ENCODE data around the gene ATRIP. TPM values are rescaled to one million over a fixed set of nuclear protein-coding genes. Genes with fewer than 3 reads are reported as not detected.
"Not testable (repeated sequence)": the region's sequence is repeated elsewhere in the genome, so short reads cannot be mapped to it uniquely, and the experiment has no call there.

Gene ATRIP
- total RNA-seq, 1 experiment from 2014 or later = 11.9 TPM

- Histone ChIP-seq H3K4me3 (ENCODE audit: low read depth in 2 of 2, low read length in 2 of 2) (no peak overlapping the region), H3K27me3 (ENCODE audit: control insufficient read depth, insufficient read depth, low read length) (no peaks in the 10 kb centered on the region), H3K9me3 (ENCODE audit: control insufficient read depth, insufficient read depth, low read depth, low read length) (no peaks in the 10 kb centered on the region), H3K4me1 (ENCODE audit: control insufficient read depth, insufficient read depth, low read length) (no peaks in the 10 kb centered on the region), H3K27ac (ENCODE audit: low read length) (no peak overlapping the region), H3K36me3 (ENCODE audit: control insufficient read depth, insufficient read depth, low read length) (no peaks in the 10 kb centered on the region)
- in situ Hi-C loops (cut with HindIII; ENCODE audit: low pct_unique_long_range_greater_than_20kb, low sequenced_read_pairs) (no loop called here), intact Hi-C loops (cut with micrococcal nuclease; ENCODE audit: unreplicated experiment) (no loop called here)
- ATAC-seq (no peak), DNase-seq (ENCODE audit: low read depth, low spot score) (no peak)
- POLR2A ChIA-PET = no interaction called here
- no peak for TF ChIP-seq SIN3A (IDR thresholded peaks at IDR 0.05; ENCODE audit: borderline replicate concordance, insufficient read depth, low read depth, low read length)
- TF ChIP-seq TCF7L2 (IDR thresholded peaks at IDR 0.05; ENCODE audit: low read depth, low read length) = no peak
- TF ChIP-seq, protein P1, sequence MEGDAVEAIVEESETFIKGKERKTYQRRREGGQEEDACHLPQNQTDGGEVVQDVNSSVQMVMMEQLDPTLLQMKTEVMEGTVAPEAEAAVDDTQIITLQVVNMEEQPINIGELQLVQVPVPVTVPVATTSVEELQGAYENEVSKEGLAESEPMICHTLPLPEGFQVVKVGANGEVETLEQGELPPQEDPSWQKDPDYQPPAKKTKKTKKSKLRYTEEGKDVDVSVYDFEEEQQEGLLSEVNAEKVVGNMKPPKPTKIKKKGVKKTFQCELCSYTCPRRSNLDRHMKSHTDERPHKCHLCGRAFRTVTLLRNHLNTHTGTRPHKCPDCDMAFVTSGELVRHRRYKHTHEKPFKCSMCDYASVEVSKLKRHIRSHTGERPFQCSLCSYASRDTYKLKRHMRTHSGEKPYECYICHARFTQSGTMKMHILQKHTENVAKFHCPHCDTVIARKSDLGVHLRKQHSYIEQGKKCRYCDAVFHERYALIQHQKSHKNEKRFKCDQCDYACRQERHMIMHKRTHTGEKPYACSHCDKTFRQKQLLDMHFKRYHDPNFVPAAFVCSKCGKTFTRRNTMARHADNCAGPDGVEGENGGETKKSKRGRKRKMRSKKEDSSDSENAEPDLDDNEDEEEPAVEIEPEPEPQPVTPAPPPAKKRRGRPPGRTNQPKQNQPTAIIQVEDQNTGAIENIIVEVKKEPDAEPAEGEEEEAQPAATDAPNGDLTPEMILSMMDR (IDR thresholded peaks at IDR 0.05) = no peak
- TF ChIP-seq REST (IDR thresholded peaks at IDR 0.05; ENCODE audit: insufficient read depth in 1 of 2, low read depth in 2 of 2, low read length in 1 of 2) = no peak
- TF ChIP-seq POLR2AphosphoS5 (IDR thresholded peaks at IDR 0.05; ENCODE audit: low read depth, low read length) = no peak
- no TSS peak for BruUV-seq (replicated peaks)
- CTCF ChIA-PET = no interaction called here
Measured at GRCh38 chr3:48478626-48479555, 32.4 kb downstream of the ATRIP start.

- ATAC-seq; H3K36me3 ChIP-seq (ENCODE audit: control insufficient read depth, insufficient read depth, low read length); intact Hi-C loops (cut with micrococcal nuclease; ENCODE audit: unreplicated experiment); DNase-seq (ENCODE audit: low read depth, low spot score); H3K4me1 ChIP-seq (ENCODE audit: control insufficient read depth, insufficient read depth, low read length); H3K27ac ChIP-seq (ENCODE audit: low read length); in situ Hi-C loops (cut with HindIII; ENCODE audit: low pct_unique_long_range_greater_than_20kb, low sequenced_read_pairs); BruUV-seq (replicated peaks); CTCF ChIA-PET; H3K9me3 ChIP-seq (ENCODE audit: control insufficient read depth, insufficient read depth, low read depth, low read length); H3K4me3 ChIP-seq (ENCODE audit: low read depth in 2 of 2, low read length in 2 of 2); H3K27me3 ChIP-seq (ENCODE audit: control insufficient read depth, insufficient read depth, low read length); POLR2A ChIA-PET: not testable (repeated sequence)
Measured at GRCh38 chr3:48480891-48481290, 34.4 kb downstream of the ATRIP start.

- H3K4me1 ChIP-seq (ENCODE audit: control insufficient read depth, insufficient read depth, low read length); H3K36me3 ChIP-seq (ENCODE audit: control insufficient read depth, insufficient read depth, low read length); DNase-seq (ENCODE audit: low read depth, low spot score); H3K9me3 ChIP-seq (ENCODE audit: control insufficient read depth, insufficient read depth, low read depth, low read length); intact Hi-C loops (cut with micrococcal nuclease; ENCODE audit: unreplicated experiment); H3K27me3 ChIP-seq (ENCODE audit: control insufficient read depth, insufficient read depth, low read length); ATAC-seq; in situ Hi-C loops (cut with HindIII; ENCODE audit: low pct_unique_long_range_greater_than_20kb, low sequenced_read_pairs); BruUV-seq (replicated peaks); POLR2A ChIA-PET; H3K4me3 ChIP-seq (ENCODE audit: low read depth in 2 of 2, low read length in 2 of 2); H3K27ac ChIP-seq (ENCODE audit: low read length); CTCF ChIA-PET: not testable (repeated sequence)
Measured at GRCh38 chr3:48482822-48483221, 36.3 kb downstream of the ATRIP start.

All from Panc1 (cell line).